Measurements from ENCODE around the gene ZEB1.

- TF ChIP-seq CTCF (IDR thresholded peaks at IDR 0.05; ENCODE audit: low read length) (no peak), EZH2 (optimal IDR thresholded peaks at IDR 0.05; ENCODE audit: low read depth, low read length) (no peak)
These were observed 141.2 kb downstream of the ZEB1 start for GRCh38 chr10:31460242-31460641.
